ENCODE results near the gene DENND2C. TPM values are rescaled to one million over a fixed set of nuclear protein-coding genes. Genes with fewer than 3 reads are reported as not detected.

DENND2C gene
- total and polyA plus RNA-seq, 8 donors = 3.2 to 5.4 (median 4.9) TPM

DNA sequence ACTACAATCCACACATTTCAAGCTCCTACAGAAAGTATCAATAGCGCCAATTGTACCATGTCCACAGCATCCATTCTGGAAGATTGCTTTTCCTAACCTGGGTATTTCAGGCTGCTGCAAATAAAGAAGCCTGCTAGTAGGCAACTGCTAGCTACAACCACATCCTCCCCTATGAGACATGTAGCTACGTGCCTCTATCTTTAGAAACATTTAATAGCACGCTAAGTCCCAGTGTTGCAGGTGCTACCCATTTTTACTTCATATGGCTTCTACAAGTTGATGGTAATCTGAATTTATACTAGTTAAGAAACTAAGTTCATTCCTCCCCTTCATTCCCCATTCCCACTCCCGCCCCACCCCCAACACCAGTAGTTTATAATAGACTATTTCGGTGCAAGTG is 32.9 kb upstream of the DENND2C start:
- TF ChIP-seq, protein P1, sequence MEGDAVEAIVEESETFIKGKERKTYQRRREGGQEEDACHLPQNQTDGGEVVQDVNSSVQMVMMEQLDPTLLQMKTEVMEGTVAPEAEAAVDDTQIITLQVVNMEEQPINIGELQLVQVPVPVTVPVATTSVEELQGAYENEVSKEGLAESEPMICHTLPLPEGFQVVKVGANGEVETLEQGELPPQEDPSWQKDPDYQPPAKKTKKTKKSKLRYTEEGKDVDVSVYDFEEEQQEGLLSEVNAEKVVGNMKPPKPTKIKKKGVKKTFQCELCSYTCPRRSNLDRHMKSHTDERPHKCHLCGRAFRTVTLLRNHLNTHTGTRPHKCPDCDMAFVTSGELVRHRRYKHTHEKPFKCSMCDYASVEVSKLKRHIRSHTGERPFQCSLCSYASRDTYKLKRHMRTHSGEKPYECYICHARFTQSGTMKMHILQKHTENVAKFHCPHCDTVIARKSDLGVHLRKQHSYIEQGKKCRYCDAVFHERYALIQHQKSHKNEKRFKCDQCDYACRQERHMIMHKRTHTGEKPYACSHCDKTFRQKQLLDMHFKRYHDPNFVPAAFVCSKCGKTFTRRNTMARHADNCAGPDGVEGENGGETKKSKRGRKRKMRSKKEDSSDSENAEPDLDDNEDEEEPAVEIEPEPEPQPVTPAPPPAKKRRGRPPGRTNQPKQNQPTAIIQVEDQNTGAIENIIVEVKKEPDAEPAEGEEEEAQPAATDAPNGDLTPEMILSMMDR (IDR thresholded peaks at IDR 0.05) = no peak
- no peak for ATAC-seq
- H3K36me3 ChIP-seq = peaks cover 0 to 26% of the 10 kb centered on the region in 2 donors
- no peak overlapping the region for H3K4me3 ChIP-seq
- no peaks in the 10 kb centered on the region for H3K9me3 ChIP-seq
- H3K27ac ChIP-seq = no peak overlapping the region
- H3K27me3 ChIP-seq = no peaks in the 10 kb centered on the region
- intact Hi-C loops (cut with DNase I) = no loop called here
- H3K4me1 ChIP-seq = no peaks in the 10 kb centered on the region
- no peak for DNase-seq

DNA sequence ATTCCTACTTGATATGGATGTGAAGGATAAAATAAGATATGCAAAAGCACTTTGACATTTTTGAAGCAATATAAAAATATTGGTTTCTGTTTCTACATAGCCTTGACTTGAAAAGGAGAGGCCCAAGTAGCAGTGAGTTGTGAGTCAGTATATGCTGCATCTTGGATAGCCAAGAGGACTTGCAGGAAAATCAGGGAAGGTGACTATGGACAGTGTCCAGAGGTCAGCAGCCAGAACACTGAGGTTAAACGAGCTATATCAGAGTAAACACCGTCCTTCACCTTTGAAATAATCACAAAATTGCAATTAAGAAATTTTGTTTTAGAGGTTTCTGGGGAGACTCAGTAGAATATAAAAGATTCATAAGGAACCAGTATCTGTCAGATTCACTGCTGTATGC is 32.1 kb upstream of the DENND2C start:
- DNase-seq (no peak), ATAC-seq (no peak)
- no peaks in the 10 kb centered on the region for H3K27me3 ChIP-seq
- no peaks in the 10 kb centered on the region for H3K9me3 ChIP-seq
- H3K36me3 ChIP-seq = peaks cover 0 to 18% of the 10 kb centered on the region in 2 donors
- intact Hi-C loops (cut with DNase I) = no loop called here
- TF ChIP-seq, protein P1 (IDR thresholded peaks at IDR 0.05) = no peak
- H3K27ac ChIP-seq = no peak overlapping the region
- no peak overlapping the region for H3K4me3 ChIP-seq
- no peaks in the 10 kb centered on the region for H3K4me1 ChIP-seq

DNA sequence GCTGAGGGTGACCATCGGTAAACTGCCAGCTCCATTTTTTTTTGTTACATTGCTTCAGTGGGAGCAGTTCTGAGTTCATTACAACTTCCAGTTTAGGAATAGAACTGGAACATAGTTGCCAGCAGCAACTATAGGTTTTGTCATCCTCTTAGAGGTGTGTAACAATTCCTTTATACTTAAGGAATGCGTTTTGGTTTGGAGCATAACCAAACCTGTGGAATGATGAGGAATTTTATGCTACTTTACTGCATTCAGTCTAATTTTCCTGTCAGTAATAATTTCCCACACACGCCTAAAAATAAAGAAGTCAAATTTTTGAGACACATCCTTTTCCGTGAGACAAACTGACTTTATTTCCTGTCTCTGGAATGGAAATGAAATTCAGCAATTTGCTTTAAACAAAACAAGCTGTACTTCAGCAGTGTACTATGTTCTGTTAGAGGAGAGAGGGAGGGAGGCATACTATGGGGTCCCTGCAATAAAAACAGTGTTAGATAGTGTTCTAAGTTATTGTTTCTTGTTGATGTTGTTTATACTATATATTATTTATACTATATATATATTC is 30.3 kb upstream of the DENND2C start:
- ATAC-seq (no peak), DNase-seq (no peak)
- H3K27ac ChIP-seq = no peak overlapping the region
- H3K4me3 ChIP-seq = no peak overlapping the region
- H3K36me3 ChIP-seq = no peaks in the 10 kb centered on the region
- H3K9me3 ChIP-seq = no peaks in the 10 kb centered on the region
- TF ChIP-seq, protein P1 (IDR thresholded peaks at IDR 0.05) = no peak
- no peaks in the 10 kb centered on the region for H3K27me3 ChIP-seq
- intact Hi-C loops (cut with DNase I) = no loop called here
- H3K4me1 ChIP-seq = no peaks in the 10 kb centered on the region

DNA sequence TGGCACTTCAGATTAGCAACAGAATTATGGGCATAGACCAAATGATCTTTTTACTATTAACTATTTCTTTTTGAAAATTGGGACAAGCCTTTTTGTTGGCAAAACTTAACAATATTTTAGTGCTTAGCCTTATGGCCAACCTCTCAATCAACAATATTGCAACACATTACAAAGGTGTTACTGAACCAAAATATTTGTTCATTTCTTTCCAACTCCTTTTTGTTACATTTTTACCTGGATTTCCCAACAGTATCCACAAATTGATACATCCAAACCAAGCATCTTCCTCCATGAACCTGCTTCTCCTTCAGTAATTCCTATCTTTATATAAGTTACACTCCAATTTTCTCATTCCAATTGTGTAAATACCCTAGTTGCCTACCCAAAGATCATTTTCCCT is 27.0 kb upstream of the DENND2C start:
- TF ChIP-seq, protein P1 (IDR thresholded peaks at IDR 0.05) = no peak
- H3K9me3 ChIP-seq = no peaks in the 10 kb centered on the region
- intact Hi-C loops (cut with DNase I) = no loop called here
- H3K27ac ChIP-seq = no peak overlapping the region
- peaks cover 0 to 5% of the 10 kb centered on the region in 2 donors for H3K27me3 ChIP-seq
- no peaks in the 10 kb centered on the region for H3K4me1 ChIP-seq
- H3K36me3 ChIP-seq = no peaks in the 10 kb centered on the region
- ATAC-seq = no peak
- H3K4me3 ChIP-seq = no peak overlapping the region
- no peak for DNase-seq

DNA sequence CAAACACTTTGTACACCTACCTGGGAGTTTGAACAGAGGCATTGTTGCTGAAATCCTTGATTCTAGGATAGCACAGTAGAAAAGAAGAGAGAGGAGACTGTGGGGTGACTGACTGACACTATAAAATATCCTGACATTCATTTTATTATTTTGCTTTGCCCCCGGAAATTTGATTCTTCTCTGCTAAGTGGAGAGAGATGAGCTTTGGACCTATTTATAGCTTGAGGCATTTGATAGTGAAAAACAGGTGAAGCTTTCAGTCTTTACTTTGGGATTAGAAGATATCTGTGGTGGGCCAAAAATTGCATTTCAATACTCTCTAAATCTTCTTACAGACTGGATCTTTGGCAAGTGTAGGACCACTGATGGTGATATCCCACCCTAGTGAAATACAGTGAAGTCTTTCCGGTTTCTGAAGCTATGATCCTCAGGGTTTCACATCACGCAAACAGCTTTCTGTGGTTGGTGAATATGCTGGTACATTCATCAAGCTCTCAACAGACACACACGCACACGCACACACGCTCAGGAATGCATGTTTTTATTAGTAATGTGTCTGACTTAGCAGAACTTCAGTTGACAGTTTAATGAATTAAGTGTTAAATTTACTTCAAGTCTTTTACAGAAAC is 25.7 kb upstream of the DENND2C start, which contains the start of gene AMPD1:
Gene AMPD1, minus strand, starts transcription at position 117 of the 629 bp plus-strand sequence. Its CDS starts 75 bp downstream, at position 42.
- H3K9me3 ChIP-seq = no peaks in the 10 kb centered on the region
- peaks cover 0 to 5% of the 10 kb centered on the region in 2 donors for H3K27me3 ChIP-seq
- DNase-seq (no peak), ATAC-seq (no peak)
- TF ChIP-seq, protein P1 (IDR thresholded peaks at IDR 0.05) = no peak
- H3K36me3 ChIP-seq = no peaks in the 10 kb centered on the region
- intact Hi-C loops (cut with DNase I) = no loop called here
- H3K4me1 ChIP-seq = no peaks in the 10 kb centered on the region
- no peak within 1 kb of the TSS for H3K4me3 ChIP-seq
- no peak within 1 kb of the TSS for H3K27ac ChIP-seq

Data from left lung (tissue), 10 donors.